Measurements from ENCODE around the gene RAB11FIP3.

DNA sequence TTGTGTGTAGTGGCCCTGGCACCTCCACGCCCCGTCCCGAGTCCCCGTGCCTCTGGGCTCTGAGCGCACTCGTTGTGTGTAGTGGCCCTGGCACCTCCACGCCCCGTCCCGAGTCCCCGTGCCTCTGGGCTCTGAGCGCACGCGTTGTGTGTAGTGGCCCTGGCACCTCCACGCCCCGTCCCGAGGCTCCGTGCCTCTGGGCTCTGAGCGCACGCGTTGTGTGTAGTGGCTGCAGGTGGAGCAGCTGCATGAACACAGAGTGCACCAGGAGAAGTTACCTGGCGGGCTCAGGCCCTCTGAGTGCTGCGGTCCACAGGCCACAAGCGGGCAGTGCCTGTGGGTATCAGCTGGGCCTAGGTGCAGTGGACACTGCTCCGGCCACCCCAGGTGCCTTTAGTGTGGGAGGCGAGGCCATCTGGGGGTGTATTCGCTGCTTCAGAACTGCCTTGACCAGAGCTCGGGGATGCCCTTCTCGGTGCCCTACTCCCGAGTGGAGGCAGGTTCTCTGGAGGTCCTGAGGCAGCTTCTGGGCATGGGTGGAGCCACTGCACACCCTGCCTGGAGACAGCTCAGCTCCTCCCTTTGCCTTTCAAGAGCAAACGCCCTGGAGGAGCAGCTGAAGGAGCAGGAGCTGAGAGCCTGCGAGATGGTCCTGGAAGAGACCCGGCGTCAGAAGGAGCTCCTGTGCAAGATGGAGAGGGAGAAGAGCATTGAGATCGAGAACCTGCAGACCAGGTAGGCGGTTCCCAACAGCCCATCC, 84.8 kb downstream of the RAB11FIP3 start:
- TF ChIP-seq, protein P1, sequence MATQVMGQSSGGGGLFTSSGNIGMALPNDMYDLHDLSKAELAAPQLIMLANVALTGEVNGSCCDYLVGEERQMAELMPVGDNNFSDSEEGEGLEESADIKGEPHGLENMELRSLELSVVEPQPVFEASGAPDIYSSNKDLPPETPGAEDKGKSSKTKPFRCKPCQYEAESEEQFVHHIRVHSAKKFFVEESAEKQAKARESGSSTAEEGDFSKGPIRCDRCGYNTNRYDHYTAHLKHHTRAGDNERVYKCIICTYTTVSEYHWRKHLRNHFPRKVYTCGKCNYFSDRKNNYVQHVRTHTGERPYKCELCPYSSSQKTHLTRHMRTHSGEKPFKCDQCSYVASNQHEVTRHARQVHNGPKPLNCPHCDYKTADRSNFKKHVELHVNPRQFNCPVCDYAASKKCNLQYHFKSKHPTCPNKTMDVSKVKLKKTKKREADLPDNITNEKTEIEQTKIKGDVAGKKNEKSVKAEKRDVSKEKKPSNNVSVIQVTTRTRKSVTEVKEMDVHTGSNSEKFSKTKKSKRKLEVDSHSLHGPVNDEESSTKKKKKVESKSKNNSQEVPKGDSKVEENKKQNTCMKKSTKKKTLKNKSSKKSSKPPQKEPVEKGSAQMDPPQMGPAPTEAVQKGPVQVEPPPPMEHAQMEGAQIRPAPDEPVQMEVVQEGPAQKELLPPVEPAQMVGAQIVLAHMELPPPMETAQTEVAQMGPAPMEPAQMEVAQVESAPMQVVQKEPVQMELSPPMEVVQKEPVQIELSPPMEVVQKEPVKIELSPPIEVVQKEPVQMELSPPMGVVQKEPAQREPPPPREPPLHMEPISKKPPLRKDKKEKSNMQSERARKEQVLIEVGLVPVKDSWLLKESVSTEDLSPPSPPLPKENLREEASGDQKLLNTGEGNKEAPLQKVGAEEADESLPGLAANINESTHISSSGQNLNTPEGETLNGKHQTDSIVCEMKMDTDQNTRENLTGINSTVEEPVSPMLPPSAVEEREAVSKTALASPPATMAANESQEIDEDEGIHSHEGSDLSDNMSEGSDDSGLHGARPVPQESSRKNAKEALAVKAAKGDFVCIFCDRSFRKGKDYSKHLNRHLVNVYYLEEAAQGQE (IDR thresholded peaks at IDR 0.05; ENCODE audit: low read depth) = no peak
- TF ChIP-seq EP300 (IDR thresholded peaks at IDR 0.05; ENCODE audit: borderline replicate concordance) = no peak
- TF ChIP-seq YY1 (IDR thresholded peaks at IDR 0.05; ENCODE audit: low read depth) = no peak
- no peak for TF ChIP-seq NFIC (IDR thresholded peaks at IDR 0.05)
- TF ChIP-seq FOXM1 (IDR thresholded peaks at IDR 0.05; ENCODE audit: borderline replicate concordance, low read depth) = no peak
- TF ChIP-seq TCF12 (IDR thresholded peaks at IDR 0.05; ENCODE audit: low read depth) = no peak
